ACC112 (cell line): ENCODE data around the gene POU2F1.
"Not testable (repeated sequence)": the region's sequence is repeated elsewhere in the genome, so short reads cannot be mapped to it uniquely, and the experiment has no call there.

Experiments
- H2AFZ ChIP-seq: fragments of 200-600 bp; sonication (generic); one replicate; pipeline ENCODE4 v1.6.0; 2017; ENCODE audit warnings: antibody characterized with exemption, low read length; ENCODE audit not compliant: unreplicated experiment
- H3K27ac ChIP-seq: fragments of 200-600 bp; sonication (generic); 2 replicates; pipeline ENCODE4 v1.5.1; 2014; ENCODE audit warnings: low read depth, mild to moderate bottlenecking, antibody characterized with exemption, low read length, moderate library complexity
- H3K27me3 ChIP-seq: fragments of 200-600 bp; sonication (generic); 2 replicates; pipeline ENCODE4 v1.6.1; 2014; ENCODE audit warnings: mild to moderate bottlenecking, antibody characterized with exemption, low read length, moderate library complexity, mixed read lengths; ENCODE audit not compliant: insufficient read depth
- H3K36me3 ChIP-seq: fragments of 200-600 bp; sonication (generic); 2 replicates; pipeline ENCODE4 v1.6.1; 2016; ENCODE audit warnings: mild to moderate bottlenecking, antibody characterized with exemption, low read length, moderate library complexity, mixed read lengths; ENCODE audit not compliant: insufficient read depth
- H3K4me1 ChIP-seq: fragments of 200-600 bp; sonication (generic); one replicate; pipeline ENCODE4 v1.6.1; 2016; ENCODE audit warnings: low read length, mixed read lengths; ENCODE audit not compliant: insufficient read depth, unreplicated experiment, control insufficient read depth
- H3K4me3 ChIP-seq: fragments of 200-600 bp; sonication (generic); 2 replicates; pipeline ENCODE4 v1.5.1; 2014; ENCODE audit warnings: mild to moderate bottlenecking, low read depth, low read length
- H3K79me2 ChIP-seq: fragments of 200-600 bp; sonication (generic); one replicate; pipeline ENCODE4 v1.6.0; 2016; ENCODE audit warnings: low read length; ENCODE audit not compliant: control insufficient read depth, unreplicated experiment, insufficient read depth

POU2F1 gene

DNA sequence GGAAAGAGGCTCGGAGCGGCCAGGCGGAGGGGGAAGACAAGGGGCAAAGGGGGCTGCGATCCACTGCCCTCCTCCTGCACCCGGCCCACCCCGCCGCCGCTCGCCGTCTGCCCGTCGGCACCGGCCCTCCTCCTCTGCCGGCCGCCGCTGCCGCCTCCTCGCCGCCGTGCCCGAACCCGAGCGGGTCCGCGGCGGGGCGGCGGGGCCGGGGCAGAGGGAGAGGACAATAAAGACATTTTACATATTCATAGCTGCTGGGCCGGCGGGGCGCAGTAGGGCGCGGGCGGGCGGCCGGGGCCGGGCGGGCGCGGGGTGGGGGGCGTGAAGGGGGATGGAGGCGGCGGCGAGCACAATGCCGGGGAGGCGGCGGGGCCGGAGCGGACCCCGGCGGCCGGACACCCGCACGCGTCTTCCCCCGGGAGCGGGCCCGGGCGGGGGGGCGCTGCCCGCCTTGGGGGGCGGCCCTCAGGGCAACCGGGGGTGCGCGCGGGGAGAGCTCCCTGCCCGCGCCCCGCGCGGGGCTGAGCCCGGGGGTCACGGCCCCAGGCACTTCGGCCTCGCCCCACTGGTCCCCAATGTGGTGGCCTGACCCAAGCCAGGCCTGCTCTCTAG is 546 bp downstream of the POU2F1 start:
- peak overlapping the region; percentile 90 for H2AFZ ChIP-seq
- no peaks in the 10 kb centered on the region for H3K36me3 ChIP-seq
- H3K27ac ChIP-seq: peak overlapping the region; percentile 73; the same call in 1 of the 2 replicates
- H3K79me2 ChIP-seq: peaks cover 45% of the 10 kb centered on the region
- H3K4me1 ChIP-seq: peaks cover 24% of the 10 kb centered on the region
- peak overlapping the region; percentile 88 for H3K4me3 ChIP-seq
- H3K27me3 ChIP-seq: no peaks in the 10 kb centered on the region

DNA sequence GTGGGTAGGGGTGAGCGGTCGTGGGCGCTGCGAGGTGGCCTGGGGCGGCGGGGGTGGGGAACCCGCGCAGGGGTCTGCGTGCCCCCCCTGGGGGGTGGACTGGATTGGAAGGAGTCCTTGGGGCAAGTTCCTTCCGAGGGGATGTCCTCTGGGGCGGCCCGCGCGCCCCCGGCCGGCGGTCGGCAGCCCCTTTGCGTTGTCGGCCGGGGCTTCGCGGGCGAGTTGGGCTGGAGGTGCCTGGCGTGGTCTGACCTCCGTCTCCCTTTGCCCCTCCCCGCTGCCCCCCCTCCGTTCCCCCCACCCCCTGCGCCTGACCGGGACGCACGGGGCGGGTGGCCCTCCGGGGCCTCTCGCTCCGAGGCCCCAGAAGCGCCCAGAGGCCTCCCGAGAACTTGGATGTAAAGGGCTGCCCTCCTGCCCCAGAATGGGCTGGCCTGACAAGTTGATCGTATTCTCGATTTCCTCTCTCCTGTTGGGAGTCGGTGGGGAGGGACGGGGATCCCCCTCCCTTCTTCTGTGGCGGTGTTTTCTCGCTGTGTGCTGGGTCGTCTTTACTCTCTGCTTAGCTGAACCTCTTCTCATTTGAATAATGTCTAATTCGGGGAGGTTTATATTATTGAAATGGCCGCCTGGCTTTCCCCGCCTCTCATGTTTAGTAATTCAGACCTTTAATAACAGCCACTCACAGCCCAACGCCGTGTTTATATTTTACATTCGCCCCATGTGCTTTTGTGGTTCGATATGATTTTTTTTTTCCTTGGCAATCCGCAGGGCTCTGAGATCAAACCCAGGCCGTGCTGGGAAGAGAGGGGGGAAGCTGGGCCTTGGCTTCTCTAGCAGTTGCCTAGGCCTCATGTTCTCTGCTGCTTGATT is 1.3 kb downstream of the POU2F1 start:
- H2AFZ ChIP-seq: peak overlapping the region; percentile 90
- H3K27me3 ChIP-seq: no peaks in the 10 kb centered on the region
- H3K27ac ChIP-seq: peak overlapping the region; percentile 73
- peaks cover 51% of the 10 kb centered on the region for H3K79me2 ChIP-seq
- peaks cover 24% of the 10 kb centered on the region for H3K4me1 ChIP-seq
- H3K4me3 ChIP-seq: peak overlapping the region; percentile 88
- H3K36me3 ChIP-seq: no peaks in the 10 kb centered on the region

DNA sequence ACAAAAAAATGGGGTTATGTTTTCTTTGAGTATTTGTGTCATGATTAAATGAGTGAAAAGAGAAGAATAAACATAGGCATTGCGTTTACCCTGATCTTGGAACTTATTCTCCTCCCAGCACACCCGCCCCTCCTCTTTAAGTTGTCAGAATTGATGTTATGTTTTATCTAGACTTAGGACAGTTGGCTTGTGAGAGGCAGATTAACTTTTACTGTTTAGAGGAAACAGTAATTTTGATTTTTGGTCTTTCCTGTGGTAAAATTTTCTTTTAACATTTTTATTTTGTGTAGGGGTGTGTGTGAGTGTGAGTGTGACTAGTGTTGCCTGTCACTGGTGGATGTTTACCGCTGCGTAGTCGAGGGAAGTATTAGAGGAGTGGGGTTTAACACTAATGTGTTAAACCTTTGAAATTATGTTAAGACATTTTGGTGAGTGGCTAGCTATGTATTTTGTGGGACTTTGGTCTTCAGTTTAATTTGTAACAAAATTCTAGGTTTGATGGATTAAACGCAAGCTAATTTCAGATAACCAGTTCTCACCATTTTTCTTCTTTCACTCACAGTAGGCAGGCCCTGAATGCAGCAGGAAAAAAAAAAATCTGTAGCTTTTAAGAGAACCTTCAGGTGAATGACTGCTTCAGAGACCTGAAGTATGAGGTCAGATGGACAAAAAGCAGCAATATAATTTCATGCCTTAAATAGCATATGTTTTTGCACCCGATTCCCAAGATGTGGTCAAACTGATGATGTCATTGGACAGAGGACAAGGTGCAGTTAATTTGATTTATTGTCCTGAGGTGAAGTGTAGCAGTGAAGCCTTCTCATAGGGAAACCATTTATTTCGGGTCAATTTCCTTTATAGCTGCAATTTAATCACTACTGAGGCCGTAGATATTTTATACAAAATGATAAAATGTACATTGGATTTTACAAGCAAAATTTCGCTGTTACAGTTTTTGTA is 2.7 kb downstream of the POU2F1 start:
- peaks cover 59% of the 10 kb centered on the region for H3K79me2 ChIP-seq
- H2AFZ ChIP-seq: no peak overlapping the region
- H3K27me3 ChIP-seq: no peaks in the 10 kb centered on the region
- peaks cover 24% of the 10 kb centered on the region for H3K4me1 ChIP-seq
- H3K4me3 ChIP-seq: peak overlapping the region; percentile 88
- H3K27ac ChIP-seq: peak overlapping the region; percentile 73; the same call in 1 of the 2 replicates
- no peaks in the 10 kb centered on the region for H3K36me3 ChIP-seq

DNA sequence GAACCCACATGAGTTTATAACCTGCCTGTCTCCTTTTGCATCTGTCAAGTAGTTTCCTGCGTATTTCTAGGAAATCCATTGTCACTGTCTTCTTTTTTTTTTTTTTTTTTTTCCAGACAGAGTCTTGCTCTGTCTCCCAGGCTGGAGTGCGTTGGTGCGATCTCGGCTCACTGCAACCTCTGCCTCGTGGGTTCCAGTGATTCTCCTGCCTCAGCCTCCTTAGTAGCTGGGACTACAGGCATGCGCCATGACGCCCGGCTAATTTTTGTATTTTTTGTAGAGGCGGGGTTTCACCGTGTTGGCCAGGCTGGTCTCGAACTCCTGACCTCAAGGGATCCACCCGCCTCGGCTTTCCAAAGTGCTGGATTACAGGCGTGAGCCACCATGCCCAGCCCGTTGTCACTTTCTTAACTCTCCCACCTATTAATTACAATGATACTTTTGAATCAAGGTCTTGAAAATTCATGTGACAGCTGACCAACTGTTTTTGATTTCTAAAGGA is 4.1 kb downstream of the POU2F1 start:
- H3K79me2 ChIP-seq: peaks cover 72% of the 10 kb centered on the region
- not testable (repeated sequence) for H3K27ac ChIP-seq, H3K27me3 ChIP-seq, H3K4me3 ChIP-seq, H3K36me3 ChIP-seq, H2AFZ ChIP-seq
- peaks cover 23% of the 10 kb centered on the region for H3K4me1 ChIP-seq

- Histone ChIP-seq H3K4me3 (no peak overlapping the region), H3K4me1 (peaks cover 23% of the 10 kb centered on the region), H3K36me3 (no peaks in the 10 kb centered on the region), H3K27me3 (no peaks in the 10 kb centered on the region), H2AFZ (no peak overlapping the region), H3K27ac (no peak overlapping the region), H3K79me2 (peaks cover 81% of the 10 kb centered on the region)
Observed at GRCh38 chr1:167225920-167226319, 5.2 kb downstream of the POU2F1 start.

DNA sequence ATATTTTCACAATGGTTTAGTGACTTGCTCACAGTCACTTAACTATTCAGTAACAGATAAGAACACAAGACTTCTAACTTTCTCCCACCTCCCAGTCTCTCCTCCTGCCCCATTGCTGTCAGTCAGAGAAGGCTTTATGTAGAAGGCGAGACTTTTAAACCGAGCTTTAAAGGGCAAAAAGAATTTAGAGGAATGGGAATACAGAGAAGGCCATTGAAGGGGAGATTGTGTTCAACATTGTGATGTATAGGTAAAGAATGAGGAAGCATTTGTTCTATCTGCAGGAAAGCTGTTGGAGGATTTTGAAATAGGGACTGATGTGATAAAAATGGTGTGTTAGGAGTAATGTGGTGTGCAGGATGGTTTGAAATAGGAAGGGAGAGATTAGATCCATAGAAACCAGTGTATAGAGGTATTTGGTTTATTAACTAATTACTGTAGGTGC is 7.3 kb downstream of the POU2F1 start:
- Histone ChIP-seq H3K79me2 (peaks cover 80% of the 10 kb centered on the region), H3K27me3 (no peaks in the 10 kb centered on the region), H3K27ac (no peak overlapping the region), H3K4me3 (no peak overlapping the region), H2AFZ (peak overlapping the region; percentile 12), H3K4me1 (peaks cover 17% of the 10 kb centered on the region), H3K36me3 (no peaks in the 10 kb centered on the region)

GRCh38 chr1:167229719-167230385 is 9.2 kb downstream of the POU2F1 start:
- Histone ChIP-seq H3K36me3 (no peaks in the 10 kb centered on the region), H3K27me3 (no peaks in the 10 kb centered on the region), H3K27ac (no peak overlapping the region), H3K4me3 (no peak overlapping the region), H2AFZ (no peak overlapping the region), H3K4me1 (peaks cover 5% of the 10 kb centered on the region), H3K79me2 (peaks cover 80% of the 10 kb centered on the region)

- peaks cover 80% of the 10 kb centered on the region for H3K79me2 ChIP-seq
- no peak overlapping the region for H3K27ac ChIP-seq
- no peak overlapping the region for H2AFZ ChIP-seq
- no peaks in the 10 kb centered on the region for H3K36me3 ChIP-seq
- H3K4me1 ChIP-seq: peaks cover 5% of the 10 kb centered on the region
- no peaks in the 10 kb centered on the region for H3K27me3 ChIP-seq
- H3K4me3 ChIP-seq: no peak overlapping the region
Observed at GRCh38 chr1:167230437-167230836, 9.8 kb downstream of the POU2F1 start.

- H2AFZ ChIP-seq: no peak overlapping the region
- no peak overlapping the region for H3K4me3 ChIP-seq
- H3K27me3 ChIP-seq: no peaks in the 10 kb centered on the region
- peaks cover 5% of the 10 kb centered on the region for H3K4me1 ChIP-seq
- no peaks in the 10 kb centered on the region for H3K36me3 ChIP-seq
- peaks cover 74% of the 10 kb centered on the region for H3K79me2 ChIP-seq
- H3K27ac ChIP-seq: no peak overlapping the region
Observed at GRCh38 chr1:167231873-167232450, 11.3 kb downstream of the POU2F1 start.
